ENCODE measurements around the gene RESF1. TPM values are rescaled to one million over a fixed set of nuclear protein-coding genes. Genes with fewer than 3 reads are reported as not detected.

Gene RESF1
- total RNA-seq, 1 donor from 2014 or later: 113 TPM

DNA sequence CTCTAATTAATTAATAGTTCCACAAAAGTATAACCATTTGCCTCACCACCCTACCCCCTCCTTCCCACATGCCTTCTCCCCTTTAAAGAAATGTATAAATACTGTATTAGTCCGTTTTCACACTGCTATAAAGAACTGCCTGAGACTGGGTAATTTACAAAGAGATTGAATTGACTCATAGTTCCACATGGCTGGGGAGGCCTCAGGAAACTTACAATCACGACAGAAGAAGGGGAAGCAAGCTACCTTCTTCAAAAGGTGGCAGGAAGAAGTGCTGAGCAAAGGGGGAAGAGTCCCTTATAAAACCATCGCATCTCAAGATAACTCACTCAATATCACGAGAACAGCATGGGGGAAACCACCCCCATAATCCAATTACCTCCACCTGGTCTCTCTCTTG is 8.2 kb upstream of the RESF1 start:
- Histone ChIP-seq H3K36me3 (no peaks in the 10 kb centered on the region), H3K4me2 (no peak overlapping the region), H3K27me3 (no peaks in the 10 kb centered on the region), H4K20me1 (ENCODE audit: low read depth) (no peaks in the 10 kb centered on the region), H3K27ac (no peak overlapping the region), H3K4me3 (no peak overlapping the region), H3F3A (ENCODE audit: low read depth) (no peaks in the 10 kb centered on the region), H3K9ac (no peak overlapping the region), H3K4me1 (no peaks in the 10 kb centered on the region), H3K79me2 (ENCODE audit: low read depth) (no peaks in the 10 kb centered on the region), H3K9me3 (ENCODE audit: low read depth) (no peaks in the 10 kb centered on the region), H2AFZ (replicated peaks) (no peak overlapping the region)
- no peak overlapping the region for H3K27ac Mint-ChIP-seq
- no peaks in the 10 kb centered on the region for H3K4me1 Mint-ChIP-seq
- no peaks in the 10 kb centered on the region for H3K36me3 Mint-ChIP-seq
- H3K4me3 Mint-ChIP-seq: no peak overlapping the region
- DNase-seq (ENCODE audit: low spot score): no peak
- H3K9me3 Mint-ChIP-seq: peaks cover 23% of the 10 kb centered on the region
- TF ChIP-seq EZH2phosphoT487 (IDR thresholded peaks at IDR 0.05) (no peak), EZH2 (IDR thresholded peaks at IDR 0.05) (no peak)
- TF ChIP-seq, protein P1, sequence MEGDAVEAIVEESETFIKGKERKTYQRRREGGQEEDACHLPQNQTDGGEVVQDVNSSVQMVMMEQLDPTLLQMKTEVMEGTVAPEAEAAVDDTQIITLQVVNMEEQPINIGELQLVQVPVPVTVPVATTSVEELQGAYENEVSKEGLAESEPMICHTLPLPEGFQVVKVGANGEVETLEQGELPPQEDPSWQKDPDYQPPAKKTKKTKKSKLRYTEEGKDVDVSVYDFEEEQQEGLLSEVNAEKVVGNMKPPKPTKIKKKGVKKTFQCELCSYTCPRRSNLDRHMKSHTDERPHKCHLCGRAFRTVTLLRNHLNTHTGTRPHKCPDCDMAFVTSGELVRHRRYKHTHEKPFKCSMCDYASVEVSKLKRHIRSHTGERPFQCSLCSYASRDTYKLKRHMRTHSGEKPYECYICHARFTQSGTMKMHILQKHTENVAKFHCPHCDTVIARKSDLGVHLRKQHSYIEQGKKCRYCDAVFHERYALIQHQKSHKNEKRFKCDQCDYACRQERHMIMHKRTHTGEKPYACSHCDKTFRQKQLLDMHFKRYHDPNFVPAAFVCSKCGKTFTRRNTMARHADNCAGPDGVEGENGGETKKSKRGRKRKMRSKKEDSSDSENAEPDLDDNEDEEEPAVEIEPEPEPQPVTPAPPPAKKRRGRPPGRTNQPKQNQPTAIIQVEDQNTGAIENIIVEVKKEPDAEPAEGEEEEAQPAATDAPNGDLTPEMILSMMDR (IDR thresholded peaks at IDR 0.05): no peak
- H3K27me3 Mint-ChIP-seq (ENCODE audit: insufficient read depth, low read depth): peaks cover 3% of the 10 kb centered on the region

DNA sequence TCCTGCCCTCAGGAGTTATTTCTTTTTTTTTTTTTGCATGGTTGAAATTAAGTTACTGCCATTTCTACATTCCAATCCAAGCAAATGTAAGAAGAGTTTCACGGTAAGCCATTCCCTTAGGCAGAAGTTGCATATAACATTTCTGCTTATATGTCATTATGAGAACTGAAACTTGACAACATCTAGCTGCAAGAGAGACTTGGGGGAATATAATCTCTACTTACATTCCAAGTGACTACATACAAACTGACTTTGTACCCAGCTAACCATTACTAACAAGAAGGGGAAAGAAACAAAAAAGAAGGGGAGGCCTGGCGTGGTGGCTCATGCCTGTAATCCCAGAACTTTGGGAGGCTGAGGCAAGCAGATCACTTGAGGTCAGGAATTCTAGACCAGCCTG is 7.3 kb upstream of the RESF1 start:
- no peak overlapping the region for H3K4me2 ChIP-seq
- no peaks in the 10 kb centered on the region for H3K36me3 ChIP-seq
- H3K4me3 ChIP-seq: no peak overlapping the region
- no peak overlapping the region for H2AFZ ChIP-seq (replicated peaks)
- no peaks in the 10 kb centered on the region for H4K20me1 ChIP-seq (ENCODE audit: low read depth)
- no peak overlapping the region for H3K9ac ChIP-seq
- Mint-ChIP-seq H3K27ac (no peak overlapping the region), H3K36me3 (no peaks in the 10 kb centered on the region), H3K4me1 (no peaks in the 10 kb centered on the region), H3K4me3 (no peak overlapping the region), H3K9me3 (peaks cover 25% of the 10 kb centered on the region), H3K27me3 (ENCODE audit: insufficient read depth, low read depth) (peaks cover 3% of the 10 kb centered on the region)
- DNase-seq (ENCODE audit: low spot score): no peak
- no peaks in the 10 kb centered on the region for H3F3A ChIP-seq (ENCODE audit: low read depth)
- no peak overlapping the region for H3K27ac ChIP-seq
- H3K9me3 ChIP-seq (ENCODE audit: low read depth): no peaks in the 10 kb centered on the region
- H3K4me1 ChIP-seq: no peaks in the 10 kb centered on the region
- TF ChIP-seq, protein P1 (IDR thresholded peaks at IDR 0.05): no peak
- TF ChIP-seq EZH2 (IDR thresholded peaks at IDR 0.05) (no peak), EZH2phosphoT487 (IDR thresholded peaks at IDR 0.05) (no peak)
- H3K27me3 ChIP-seq: no peaks in the 10 kb centered on the region
- no peaks in the 10 kb centered on the region for H3K79me2 ChIP-seq (ENCODE audit: low read depth)

DNA sequence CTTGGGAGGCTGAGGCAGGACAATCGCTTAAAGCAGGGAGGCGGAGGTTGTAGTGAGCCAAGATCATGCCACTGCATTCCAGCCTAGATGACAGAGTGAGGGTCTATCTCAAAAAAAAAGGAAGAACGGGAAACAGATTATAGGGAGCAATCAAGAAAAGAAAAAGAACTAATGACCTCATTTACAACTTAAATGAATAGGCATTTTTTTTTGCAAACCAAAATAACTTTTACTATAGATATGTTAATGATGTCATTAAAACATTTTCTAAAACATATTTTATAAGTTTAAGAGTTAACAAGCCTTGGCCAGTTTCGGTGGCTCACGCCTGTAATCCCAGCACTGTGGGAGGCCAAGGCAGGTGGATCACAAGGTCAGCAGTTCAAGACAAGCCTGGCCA is 6.8 kb upstream of the RESF1 start:
- Histone ChIP-seq H3K9me3 (ENCODE audit: low read depth) (no peaks in the 10 kb centered on the region), H3K27me3 (no peaks in the 10 kb centered on the region), H4K20me1 (ENCODE audit: low read depth) (no peaks in the 10 kb centered on the region), H3K4me3 (no peak overlapping the region), H3K36me3 (no peaks in the 10 kb centered on the region), H3K79me2 (ENCODE audit: low read depth) (no peaks in the 10 kb centered on the region), H3K9ac (no peak overlapping the region), H3K4me2 (no peak overlapping the region), H2AFZ (replicated peaks) (no peak overlapping the region), H3F3A (ENCODE audit: low read depth) (no peaks in the 10 kb centered on the region), H3K4me1 (no peaks in the 10 kb centered on the region), H3K27ac (no peak overlapping the region)
- Mint-ChIP-seq H3K27me3 (ENCODE audit: insufficient read depth, low read depth) (peaks cover 3% of the 10 kb centered on the region), H3K36me3 (peaks cover 3% of the 10 kb centered on the region), H3K4me1 (no peaks in the 10 kb centered on the region), H3K4me3 (no peak overlapping the region), H3K9me3 (peaks cover 25% of the 10 kb centered on the region), H3K27ac (no peak overlapping the region)
- no peak for DNase-seq (ENCODE audit: low spot score)
- TF ChIP-seq EZH2 (IDR thresholded peaks at IDR 0.05) (no peak), EZH2phosphoT487 (IDR thresholded peaks at IDR 0.05) (no peak)
- TF ChIP-seq, protein P1 (IDR thresholded peaks at IDR 0.05): no peak

Measured in neural progenitor cell (in vitro differentiated cells).